Mesothelial cell of epicardium (in vitro differentiated cells): ENCODE data around the gene DMD. TPM values are rescaled to one million over a fixed set of nuclear protein-coding genes. Genes with fewer than 3 reads are reported as not detected.

ENCODE experiments used
- DNase-seq, 2 experiments: peaks; one replicate each; pipeline ENCODE4 v3.0.0; 2021; ENCODE audit warnings: low spot score in 2 of 2; ENCODE audit not compliant: unreplicated experiment in 2 of 2
- H3K27ac Mint-ChIP-seq: 2 replicates; pipeline ENCODE4 v1.8.0; 2021; ENCODE audit warnings: mixed read lengths
- H3K27me3 Mint-ChIP-seq: 2 replicates; pipeline ENCODE4 v1.8.0; 2021; ENCODE audit warnings: low read depth, mixed read lengths
- H3K36me3 Mint-ChIP-seq: 2 replicates; pipeline ENCODE4 v1.8.0; 2021; ENCODE audit warnings: mixed read lengths
- H3K4me1 Mint-ChIP-seq: 2 replicates; pipeline ENCODE4 v1.8.0; 2021; ENCODE audit warnings: mixed read lengths
- H3K4me3 Mint-ChIP-seq: 2 replicates; pipeline ENCODE4 v1.8.0; 2021; ENCODE audit warnings: mild to moderate bottlenecking, moderate library complexity, mixed read lengths
- H3K9me3 Mint-ChIP-seq: 2 replicates; pipeline ENCODE4 v1.8.0; 2021; ENCODE audit warnings: mixed read lengths
- total RNA-seq: library from RNA; stranded (reverse); gene quantifications from 3 replicates; pipeline ENCODE4 v1.2.1, GENCODE V29; 2021
- TF ChIP-seq, protein P1 (sequence below): fragments of 200-600 bp; sonication (generic); IDR thresholded peaks from one replicate; pipeline ENCODE4 v1.5.0; 2021; ENCODE audit warnings: antibody characterized with exemption; ENCODE audit not compliant: unreplicated experiment

DMD gene
- total RNA-seq, 1 donor from 2014 or later = 79.4 TPM

DNA sequence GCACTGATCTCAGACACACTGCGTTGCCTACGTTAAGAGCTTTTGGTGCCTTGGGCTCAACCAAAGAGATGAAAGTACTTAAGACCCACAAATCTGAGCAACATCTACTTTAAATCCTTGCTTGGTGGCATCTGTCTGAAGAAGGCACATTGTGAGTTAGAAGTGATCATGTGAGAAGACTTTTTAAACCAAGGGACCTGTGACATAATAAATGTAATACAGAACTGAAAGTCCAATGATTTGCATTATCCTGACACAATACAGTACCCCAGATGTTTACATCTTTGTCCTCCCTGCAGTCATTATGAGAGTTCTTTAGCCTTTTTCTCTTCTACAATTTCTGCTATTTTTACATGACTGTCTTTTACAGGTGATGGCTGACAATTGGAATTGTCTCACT is 2042.8 kb downstream of the DMD start:
- Mint-ChIP-seq H3K27me3 (no peaks in the 10 kb centered on the region), H3K36me3 (peaks cover 19% of the 10 kb centered on the region), H3K4me1 (peaks cover 2% of the 10 kb centered on the region), H3K9me3 (peaks cover 38% of the 10 kb centered on the region), H3K4me3 (no peak overlapping the region), H3K27ac (no peak overlapping the region)
- DNase-seq = no peak
- TF ChIP-seq, protein P1, sequence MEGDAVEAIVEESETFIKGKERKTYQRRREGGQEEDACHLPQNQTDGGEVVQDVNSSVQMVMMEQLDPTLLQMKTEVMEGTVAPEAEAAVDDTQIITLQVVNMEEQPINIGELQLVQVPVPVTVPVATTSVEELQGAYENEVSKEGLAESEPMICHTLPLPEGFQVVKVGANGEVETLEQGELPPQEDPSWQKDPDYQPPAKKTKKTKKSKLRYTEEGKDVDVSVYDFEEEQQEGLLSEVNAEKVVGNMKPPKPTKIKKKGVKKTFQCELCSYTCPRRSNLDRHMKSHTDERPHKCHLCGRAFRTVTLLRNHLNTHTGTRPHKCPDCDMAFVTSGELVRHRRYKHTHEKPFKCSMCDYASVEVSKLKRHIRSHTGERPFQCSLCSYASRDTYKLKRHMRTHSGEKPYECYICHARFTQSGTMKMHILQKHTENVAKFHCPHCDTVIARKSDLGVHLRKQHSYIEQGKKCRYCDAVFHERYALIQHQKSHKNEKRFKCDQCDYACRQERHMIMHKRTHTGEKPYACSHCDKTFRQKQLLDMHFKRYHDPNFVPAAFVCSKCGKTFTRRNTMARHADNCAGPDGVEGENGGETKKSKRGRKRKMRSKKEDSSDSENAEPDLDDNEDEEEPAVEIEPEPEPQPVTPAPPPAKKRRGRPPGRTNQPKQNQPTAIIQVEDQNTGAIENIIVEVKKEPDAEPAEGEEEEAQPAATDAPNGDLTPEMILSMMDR = no peak

DNA sequence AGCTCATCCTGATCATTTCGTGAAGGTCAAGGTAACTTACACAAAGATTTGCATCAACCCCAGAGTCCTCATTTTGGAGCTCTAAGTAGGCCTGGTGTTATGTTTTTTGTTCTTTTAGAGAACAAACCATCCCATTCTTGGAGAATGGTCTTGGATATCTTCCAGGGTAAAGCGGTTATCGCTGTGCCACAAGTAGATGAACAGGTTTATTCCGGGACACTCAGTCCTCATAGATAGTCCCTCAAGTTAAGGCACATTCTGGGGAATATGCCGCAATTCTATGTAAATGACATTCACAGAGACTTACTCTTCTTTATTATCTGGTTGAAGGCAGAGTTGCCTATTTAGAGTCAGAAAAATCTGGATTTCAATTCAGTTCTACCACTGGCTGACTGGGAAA is 2044.5 kb downstream of the DMD start:
- Mint-ChIP-seq H3K4me1 (peaks cover 2% of the 10 kb centered on the region), H3K9me3 (peaks cover 49% of the 10 kb centered on the region), H3K4me3 (no peak overlapping the region), H3K27ac (no peak overlapping the region), H3K27me3 (no peaks in the 10 kb centered on the region), H3K36me3 (peaks cover 23% of the 10 kb centered on the region)
- TF ChIP-seq, protein P1 = no peak
- DNase-seq = no peak

DNA sequence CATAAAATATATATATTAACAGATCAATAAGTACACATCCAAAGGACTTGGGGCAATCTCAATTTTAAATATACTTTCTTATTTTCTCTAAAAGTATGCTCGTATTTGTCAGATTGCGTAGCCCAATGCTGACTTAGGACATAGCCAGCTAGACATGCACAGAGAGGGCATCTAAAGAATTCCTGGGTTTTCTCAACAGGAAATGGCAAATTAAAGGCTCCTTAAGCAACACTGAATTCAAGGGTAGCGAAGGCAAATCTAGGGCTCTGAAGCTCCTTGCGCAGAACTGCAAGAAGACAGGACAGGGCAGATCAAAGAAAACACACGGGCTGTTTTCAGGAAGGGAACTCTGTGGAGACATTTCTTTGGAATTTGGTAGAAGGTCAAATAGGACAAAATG is 2044.9 kb downstream of the DMD start:
- Mint-ChIP-seq H3K27me3 (no peaks in the 10 kb centered on the region), H3K36me3 (peaks cover 23% of the 10 kb centered on the region), H3K27ac (no peak overlapping the region), H3K4me1 (peaks cover 2% of the 10 kb centered on the region), H3K9me3 (peaks cover 50% of the 10 kb centered on the region), H3K4me3 (no peak overlapping the region)
- TF ChIP-seq, protein P1 = no peak
- DNase-seq = no peak

DNA sequence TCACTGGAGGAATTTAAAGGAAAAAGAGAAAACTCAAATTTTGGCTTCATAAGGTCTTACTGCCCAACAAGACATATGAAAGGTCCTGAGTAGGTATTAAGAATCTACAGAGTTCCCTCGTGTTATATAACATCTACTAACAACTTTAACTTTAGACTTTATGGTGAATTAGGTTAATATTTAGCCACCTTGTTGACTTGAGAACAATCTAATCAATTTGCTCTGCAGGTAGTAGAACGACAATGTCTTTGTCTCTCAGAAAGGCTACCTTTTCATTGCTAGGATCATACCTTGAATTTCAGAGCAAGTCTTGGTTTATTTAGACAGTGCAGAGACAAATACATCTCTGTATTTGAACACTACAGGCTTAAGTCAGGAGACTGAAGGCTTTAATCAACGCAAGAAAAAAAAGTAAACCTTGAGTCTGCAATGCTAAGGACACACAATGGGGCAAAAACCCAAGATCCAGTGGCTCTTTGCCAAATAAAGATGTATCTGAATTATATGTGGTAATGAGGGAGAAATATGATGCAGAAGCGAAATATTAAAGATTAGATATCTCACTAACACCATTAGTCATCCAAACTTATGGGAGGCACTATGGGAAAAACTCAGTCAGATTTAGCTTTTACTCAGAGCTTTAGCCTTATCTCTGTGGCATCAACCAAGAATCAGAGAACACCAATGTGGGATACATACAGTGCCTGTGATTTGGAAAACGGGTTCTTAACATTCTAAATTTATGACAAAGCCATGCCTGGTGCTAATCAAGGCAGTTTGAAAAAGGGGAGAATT is 2045.9 kb downstream of the DMD start:
- peaks cover 2% of the 10 kb centered on the region for H3K4me1 Mint-ChIP-seq
- H3K27me3 Mint-ChIP-seq = no peaks in the 10 kb centered on the region
- H3K36me3 Mint-ChIP-seq = peaks cover 23% of the 10 kb centered on the region

DNA sequence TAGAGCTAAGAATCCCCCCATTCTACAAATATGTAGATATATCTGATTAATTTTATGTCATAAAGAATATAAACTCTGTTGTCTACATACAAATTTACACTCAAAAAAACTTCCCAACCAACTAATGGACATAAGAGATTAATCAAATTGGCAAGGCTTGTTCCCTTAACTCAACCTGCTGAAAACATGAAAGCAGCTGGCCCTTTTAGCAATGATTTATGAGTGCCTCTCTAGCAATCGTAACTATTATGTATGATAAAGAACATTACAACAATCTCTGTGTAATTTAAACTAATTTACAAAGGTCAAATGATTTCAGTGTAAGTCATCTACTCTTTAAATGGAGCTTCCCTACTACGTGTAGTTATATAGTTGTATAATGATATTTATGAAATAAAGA is 2056.4 kb downstream of the DMD start:
- Mint-ChIP-seq H3K4me3 (no peak overlapping the region), H3K4me1 (peaks cover 15% of the 10 kb centered on the region), H3K9me3 (peaks cover 40% of the 10 kb centered on the region), H3K27me3 (no peaks in the 10 kb centered on the region), H3K27ac (no peak overlapping the region), H3K36me3 (peaks cover 6% of the 10 kb centered on the region)
- TF ChIP-seq, protein P1 = no peak
- no peak for DNase-seq

More for the DNA sequence above, 2045.9 kb downstream of the DMD start:
- TF ChIP-seq, protein P1 = no peak
- H3K27ac Mint-ChIP-seq = no peak overlapping the region
- peaks cover 51% of the 10 kb centered on the region for H3K9me3 Mint-ChIP-seq
- no peak overlapping the region for H3K4me3 Mint-ChIP-seq
- DNase-seq = no peak
